ENCODE data around the gene RAB7A. TPM values are rescaled to one million over a fixed set of nuclear protein-coding genes. Genes with fewer than 3 reads are reported as not detected.

Gene RAB7A
- total and polyA plus RNA-seq, 2 experiments from 2014 or later: 89.8 to 156 TPM

DNA sequence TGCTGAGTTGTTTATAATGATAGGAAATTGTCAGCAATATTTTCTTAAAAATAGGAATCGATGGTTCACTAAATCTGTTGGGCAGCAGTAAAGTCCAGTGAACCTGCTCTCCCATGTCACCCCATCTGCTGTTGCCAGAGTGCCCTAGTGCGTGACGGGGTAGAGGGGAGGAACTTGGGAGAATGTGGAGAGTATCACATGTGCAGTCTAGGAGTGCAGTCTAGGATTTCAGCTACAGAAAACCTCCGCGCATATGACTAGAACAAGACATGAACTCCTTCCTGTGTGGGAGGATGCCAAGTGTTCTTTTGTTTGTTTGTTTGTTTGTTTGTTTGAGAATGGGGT lies 78.8 kb downstream of the RAB7A start (continued):
- TF ChIP-seq, protein P1, sequence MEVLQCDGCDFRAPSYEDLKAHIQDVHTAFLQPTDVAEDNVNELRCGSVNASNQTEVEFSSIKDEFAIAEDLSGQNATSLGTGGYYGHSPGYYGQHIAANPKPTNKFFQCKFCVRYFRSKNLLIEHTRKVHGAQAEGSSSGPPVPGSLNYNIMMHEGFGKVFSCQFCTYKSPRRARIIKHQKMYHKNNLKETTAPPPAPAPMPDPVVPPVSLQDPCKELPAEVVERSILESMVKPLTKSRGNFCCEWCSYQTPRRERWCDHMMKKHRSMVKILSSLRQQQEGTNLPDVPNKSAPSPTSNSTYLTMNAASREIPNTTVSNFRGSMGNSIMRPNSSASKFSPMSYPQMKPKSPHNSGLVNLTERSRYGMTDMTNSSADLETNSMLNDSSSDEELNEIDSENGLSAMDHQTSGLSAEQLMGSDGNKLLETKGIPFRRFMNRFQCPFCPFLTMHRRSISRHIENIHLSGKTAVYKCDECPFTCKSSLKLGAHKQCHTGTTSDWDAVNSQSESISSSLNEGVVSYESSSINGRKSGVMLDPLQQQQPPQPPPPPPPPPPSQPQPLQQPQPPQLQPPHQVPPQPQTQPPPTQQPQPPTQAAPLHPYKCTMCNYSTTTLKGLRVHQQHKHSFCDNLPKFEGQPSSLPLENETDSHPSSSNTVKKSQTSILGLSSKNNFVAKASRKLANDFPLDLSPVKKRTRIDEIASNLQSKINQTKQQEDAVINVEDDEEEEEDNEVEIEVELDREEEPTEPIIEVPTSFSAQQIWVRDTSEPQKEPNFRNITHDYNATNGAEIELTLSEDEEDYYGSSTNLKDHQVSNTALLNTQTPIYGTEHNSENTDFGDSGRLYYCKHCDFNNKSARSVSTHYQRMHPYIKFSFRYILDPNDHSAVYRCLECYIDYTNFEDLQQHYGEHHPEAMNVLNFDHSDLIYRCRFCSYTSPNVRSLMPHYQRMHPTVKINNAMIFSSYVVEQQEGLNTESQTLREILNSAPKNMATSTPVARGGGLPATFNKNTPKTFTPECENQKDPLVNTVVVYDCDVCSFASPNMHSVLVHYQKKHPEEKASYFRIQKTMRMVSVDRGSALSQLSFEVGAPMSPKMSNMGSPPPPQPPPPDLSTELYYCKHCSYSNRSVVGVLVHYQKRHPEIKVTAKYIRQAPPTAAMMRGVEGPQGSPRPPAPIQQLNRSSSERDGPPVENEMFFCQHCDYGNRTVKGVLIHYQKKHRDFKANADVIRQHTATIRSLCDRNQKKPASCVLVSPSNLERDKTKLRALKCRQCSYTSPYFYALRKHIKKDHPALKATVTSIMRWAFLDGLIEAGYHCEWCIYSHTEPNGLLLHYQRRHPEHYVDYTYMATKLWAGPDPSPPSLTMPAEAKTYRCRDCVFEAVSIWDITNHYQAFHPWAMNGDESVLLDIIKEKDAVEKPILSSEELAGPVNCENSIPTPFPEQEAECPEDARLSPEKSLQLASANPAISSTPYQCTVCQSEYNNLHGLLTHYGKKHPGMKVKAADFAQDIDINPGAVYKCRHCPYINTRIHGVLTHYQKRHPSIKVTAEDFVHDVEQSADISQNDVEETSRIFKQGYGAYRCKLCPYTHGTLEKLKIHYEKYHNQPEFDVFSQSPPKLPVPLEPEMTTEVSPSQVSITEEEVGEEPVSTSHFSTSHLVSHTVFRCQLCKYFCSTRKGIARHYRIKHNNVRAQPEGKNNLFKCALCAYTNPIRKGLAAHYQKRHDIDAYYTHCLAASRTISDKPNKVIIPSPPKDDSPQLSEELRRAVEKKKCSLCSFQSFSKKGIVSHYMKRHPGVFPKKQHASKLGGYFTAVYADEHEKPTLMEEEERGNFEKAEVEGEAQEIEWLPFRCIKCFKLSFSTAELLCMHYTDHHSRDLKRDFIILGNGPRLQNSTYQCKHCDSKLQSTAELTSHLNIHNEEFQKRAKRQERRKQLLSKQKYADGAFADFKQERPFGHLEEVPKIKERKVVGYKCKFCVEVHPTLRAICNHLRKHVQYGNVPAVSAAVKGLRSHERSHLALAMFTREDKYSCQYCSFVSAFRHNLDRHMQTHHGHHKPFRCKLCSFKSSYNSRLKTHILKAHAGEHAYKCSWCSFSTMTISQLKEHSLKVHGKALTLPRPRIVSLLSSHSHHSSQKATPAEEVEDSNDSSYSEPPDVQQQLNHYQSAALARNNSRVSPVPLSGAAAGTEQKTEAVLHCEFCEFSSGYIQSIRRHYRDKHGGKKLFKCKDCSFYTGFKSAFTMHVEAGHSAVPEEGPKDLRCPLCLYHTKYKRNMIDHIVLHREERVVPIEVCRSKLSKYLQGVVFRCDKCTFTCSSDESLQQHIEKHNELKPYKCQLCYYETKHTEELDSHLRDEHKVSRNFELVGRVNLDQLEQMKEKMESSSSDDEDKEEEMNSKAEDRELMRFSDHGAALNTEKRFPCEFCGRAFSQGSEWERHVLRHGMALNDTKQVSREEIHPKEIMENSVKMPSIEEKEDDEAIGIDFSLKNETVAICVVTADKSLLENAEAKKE (CRISPR knock-in tag; IDR thresholded peaks at IDR 0.05): no peak

DNA sequence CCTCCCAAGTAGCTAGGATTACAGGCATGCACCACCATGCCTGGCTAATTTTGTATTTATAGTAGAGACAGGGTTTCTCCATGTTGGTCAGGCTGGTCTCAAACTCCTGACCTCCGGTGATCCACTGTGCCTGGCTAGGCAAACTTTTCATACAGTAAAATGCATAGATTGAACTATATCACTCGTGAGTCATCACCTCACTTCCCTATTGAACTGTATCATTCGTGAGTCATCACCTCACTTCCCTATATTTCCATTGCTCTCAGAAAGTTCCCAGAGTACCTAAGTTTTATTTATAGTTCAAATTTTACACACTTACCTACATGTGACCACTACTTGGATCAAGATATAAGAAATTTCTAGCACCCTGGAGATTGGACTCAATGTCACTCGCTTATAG lies 79.8 kb downstream of the RAB7A start:
- H3K36me3 Mint-ChIP-seq (ENCODE audit: low read depth): peaks cover 50% of the 10 kb centered on the region
- H3K27ac ChIP-seq (ENCODE audit: low read depth): 0 out of 2 replicates have a peak overlapping the region, but pooled peaks have one; percentile 32
- H3K4me3 Mint-ChIP-seq: no peak overlapping the region
- TF ChIP-seq, protein P1 (CRISPR knock-in tag; IDR thresholded peaks at IDR 0.05): no peak
- TF ChIP-seq NANOG (IDR thresholded peaks at IDR 0.05; ENCODE audit: borderline replicate concordance) (no peak), EZH2phosphoT487 (IDR thresholded peaks at IDR 0.05; ENCODE audit: unreplicated experiment) (no peak), CREB1 (CRISPR knock-in tag; IDR thresholded peaks at IDR 0.05; ENCODE audit: low read depth) (no peak), STAT1 (IDR thresholded peaks at IDR 0.05; ENCODE audit: unreplicated experiment) (no peak)
- TF ChIP-seq, protein P2, sequence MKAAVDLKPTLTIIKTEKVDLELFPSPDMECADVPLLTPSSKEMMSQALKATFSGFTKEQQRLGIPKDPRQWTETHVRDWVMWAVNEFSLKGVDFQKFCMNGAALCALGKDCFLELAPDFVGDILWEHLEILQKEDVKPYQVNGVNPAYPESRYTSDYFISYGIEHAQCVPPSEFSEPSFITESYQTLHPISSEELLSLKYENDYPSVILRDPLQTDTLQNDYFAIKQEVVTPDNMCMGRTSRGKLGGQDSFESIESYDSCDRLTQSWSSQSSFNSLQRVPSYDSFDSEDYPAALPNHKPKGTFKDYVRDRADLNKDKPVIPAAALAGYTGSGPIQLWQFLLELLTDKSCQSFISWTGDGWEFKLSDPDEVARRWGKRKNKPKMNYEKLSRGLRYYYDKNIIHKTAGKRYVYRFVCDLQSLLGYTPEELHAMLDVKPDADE (IDR thresholded peaks at IDR 0.05): no peak
- TF ChIP-seq, protein P3, sequence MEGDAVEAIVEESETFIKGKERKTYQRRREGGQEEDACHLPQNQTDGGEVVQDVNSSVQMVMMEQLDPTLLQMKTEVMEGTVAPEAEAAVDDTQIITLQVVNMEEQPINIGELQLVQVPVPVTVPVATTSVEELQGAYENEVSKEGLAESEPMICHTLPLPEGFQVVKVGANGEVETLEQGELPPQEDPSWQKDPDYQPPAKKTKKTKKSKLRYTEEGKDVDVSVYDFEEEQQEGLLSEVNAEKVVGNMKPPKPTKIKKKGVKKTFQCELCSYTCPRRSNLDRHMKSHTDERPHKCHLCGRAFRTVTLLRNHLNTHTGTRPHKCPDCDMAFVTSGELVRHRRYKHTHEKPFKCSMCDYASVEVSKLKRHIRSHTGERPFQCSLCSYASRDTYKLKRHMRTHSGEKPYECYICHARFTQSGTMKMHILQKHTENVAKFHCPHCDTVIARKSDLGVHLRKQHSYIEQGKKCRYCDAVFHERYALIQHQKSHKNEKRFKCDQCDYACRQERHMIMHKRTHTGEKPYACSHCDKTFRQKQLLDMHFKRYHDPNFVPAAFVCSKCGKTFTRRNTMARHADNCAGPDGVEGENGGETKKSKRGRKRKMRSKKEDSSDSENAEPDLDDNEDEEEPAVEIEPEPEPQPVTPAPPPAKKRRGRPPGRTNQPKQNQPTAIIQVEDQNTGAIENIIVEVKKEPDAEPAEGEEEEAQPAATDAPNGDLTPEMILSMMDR (conservative IDR thresholded peaks at IDR 0.05; ENCODE audit: low read depth in 2 of 2): no peak

More for the DNA sequence above, 79.8 kb downstream of the RAB7A start:
- no peaks in the 10 kb centered on the region for H3K4me1 ChIP-seq (ENCODE audit: insufficient read depth)
- H3K27me3 ChIP-seq (ENCODE audit: insufficient read depth): no peaks in the 10 kb centered on the region
- H3F3A ChIP-seq (replicated peaks; ENCODE audit: low read depth): no peaks in the 10 kb centered on the region
- no peak overlapping the region for H3K4me3 ChIP-seq
- H4K20me1 ChIP-seq (replicated peaks; ENCODE audit: insufficient read depth): peaks cover 18% of the 10 kb centered on the region
- H3K79me2 ChIP-seq (replicated peaks; ENCODE audit: insufficient read depth): peaks cover 15% of the 10 kb centered on the region
- ATAC-seq: no peak
- no peaks in the 10 kb centered on the region for H3K9me3 Mint-ChIP-seq
- no peak overlapping the region for H2AFZ ChIP-seq
- DNase-seq (ENCODE audit: low spot score): no peak
- H3K4me2 ChIP-seq: no peak overlapping the region
- no peaks in the 10 kb centered on the region for H3K9me2 ChIP-seq (ENCODE audit: insufficient read depth)
- H3K4me1 Mint-ChIP-seq: peaks cover 13% of the 10 kb centered on the region; the same call in 2 of the 3 replicates
- no peaks in the 10 kb centered on the region for H3K27me3 Mint-ChIP-seq (ENCODE audit: insufficient read depth, low read depth, poor library complexity)
- H3K36me3 ChIP-seq (ENCODE audit: insufficient read depth): peaks cover 13% of the 10 kb centered on the region
- no peak overlapping the region for H3K27ac Mint-ChIP-seq
